NB4 (cell line): ENCODE measurements around the gene GRXCR2.

ENCODE experiments used
- DNase-seq: peaks from one replicate; pipeline ENCODE4 v3.0.0; 2010; ENCODE audit warnings: low read depth
- H3K4me3 ChIP-seq: one replicate; pipeline ENCODE4 v1.5.1; 2011; ENCODE audit warnings: mild to moderate bottlenecking, low read depth, low read length, moderate library complexity
- CTCF ChIP-seq: IDR thresholded peaks from one replicate; pipeline ENCODE4 v1.5.1; 2012; ENCODE audit warnings: low read depth, low read length
- MAX ChIP-seq: IDR thresholded peaks from 2 replicates; pipeline ENCODE4 v1.6.1; 2011; ENCODE audit warnings: low read depth, low read length
- MYC ChIP-seq: IDR thresholded peaks from 2 replicates; pipeline ENCODE4 v1.6.1; 2011; ENCODE audit warnings: low read depth, low read length
- POLR2A ChIP-seq: IDR thresholded peaks from 2 replicates; pipeline ENCODE4 v1.6.1; 2011; ENCODE audit warnings: mild to moderate bottlenecking; ENCODE audit not compliant: insufficient read length; ENCODE audit errors: extremely low read depth

Gene GRXCR2

GRCh38 chr5:145872914-145873313, at the start of gene GRXCR2:
Gene GRXCR2, minus strand, starts transcription at chr5:145873014. Its CDS starts 46 bp downstream, at chr5:145872968.
- DNase-seq = no peak
- H3K4me3 ChIP-seq = no peak within 1 kb of the TSS
- TF ChIP-seq CTCF (no peak), POLR2A (no peak), MAX (no peak), MYC (no peak)

GRCh38 chr5:145922059-145922458, 49.2 kb upstream of the GRXCR2 start:
- no peak overlapping the region for H3K4me3 ChIP-seq
- DNase-seq = no peak
- TF ChIP-seq MAX (no peak), POLR2A (no peak), CTCF (no peak), MYC (no peak)

- no peak for TF ChIP-seq CTCF
- no peak for TF ChIP-seq MYC
- TF ChIP-seq POLR2A = no peak
- no peak for TF ChIP-seq MAX
- no peak overlapping the region for H3K4me3 ChIP-seq
- no peak for DNase-seq
These were observed 48.4 kb upstream of the GRXCR2 start for GRCh38 chr5:145921211-145921610.

GRCh38 chr5:145920542-145921210, 47.9 kb upstream of the GRXCR2 start:
- TF ChIP-seq CTCF (no peak), MAX (no peak), POLR2A (no peak), MYC (no peak)
- DNase-seq = no peak
- H3K4me3 ChIP-seq = no peak overlapping the region

GRCh38 chr5:145919413-145919812, 46.6 kb upstream of the GRXCR2 start:
- no peak for DNase-seq
- TF ChIP-seq POLR2A (no peak), MYC (no peak), CTCF (no peak), MAX (no peak)
- no peak overlapping the region for H3K4me3 ChIP-seq
